Measurements from ENCODE around the gene BDP1. TPM values are rescaled to one million over a fixed set of nuclear protein-coding genes. Genes with fewer than 3 reads are reported as not detected.

BDP1 gene
- total and polyA plus RNA-seq, 2 of the 4 experiments (the other 2 are of a cell fraction), result 5.8 to 14.0 TPM

DNA sequence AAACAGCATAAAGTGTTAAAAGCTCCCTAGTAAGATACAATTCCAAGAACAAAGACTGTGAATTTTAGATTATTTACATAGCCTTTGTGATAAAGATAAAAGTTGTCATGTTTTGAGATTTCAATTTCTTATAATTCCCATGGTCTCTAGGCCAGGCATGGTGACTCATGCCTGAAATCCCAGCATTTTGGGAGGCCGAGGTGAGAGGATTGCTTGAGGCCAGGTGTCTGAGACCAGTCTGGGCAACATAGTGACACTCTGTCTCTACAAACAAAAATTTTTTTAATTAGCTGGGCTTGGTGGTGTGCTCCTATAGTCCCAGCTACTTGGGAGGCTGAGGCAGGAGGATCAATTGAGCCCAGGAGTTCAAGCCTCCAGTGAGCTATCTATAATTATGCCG, 48.1 kb downstream of the BDP1 start:
- Histone ChIP-seq H4K5ac (ENCODE audit: low read depth, low read length) (no peak overlapping the region), H3K56ac (ENCODE audit: extremely low read depth, insufficient read depth, low read length) (no peak overlapping the region), H2BK20ac (ENCODE audit: low read depth, low read length) (no peak overlapping the region), H4K8ac (ENCODE audit: low read depth in 2 of 2, low read length in 2 of 2) (no peak overlapping the region), H3K4me3 (ENCODE audit: insufficient read depth, low read depth, low read length) (no peak overlapping the region), H4K20me1 (ENCODE audit: insufficient read depth, low read length) (no peaks in the 10 kb centered on the region), H2AK9ac (replicated peaks; ENCODE audit: low read depth, low read length, poor library complexity) (no peak overlapping the region), H3K23ac (ENCODE audit: low read depth, low read length) (no peak overlapping the region), H2BK120ac (ENCODE audit: low read depth, low read length) (no peak overlapping the region), H2AFZ (replicated peaks; ENCODE audit: low read length, poor library complexity) (no peak overlapping the region), H3K9me3 (ENCODE audit: control insufficient read depth, insufficient read depth, low read length) (no peaks in the 10 kb centered on the region), H3K9ac (ENCODE audit: low read depth, low read length) (no peak overlapping the region), H3K14ac (replicated peaks; ENCODE audit: low read depth, low read length) (no peak overlapping the region), H3K36me3 (ENCODE audit: control insufficient read depth, insufficient read depth, low read length) (peaks cover 35% of the 10 kb centered on the region), H3K18ac (ENCODE audit: low read depth, low read length) (no peak overlapping the region), H3K4ac (ENCODE audit: low read depth, low read length) (no peak overlapping the region), H3K4me1 (ENCODE audit: control insufficient read depth, insufficient read depth, low read length) (no peaks in the 10 kb centered on the region), H3K27me3 (ENCODE audit: control insufficient read depth, insufficient read depth, low read length) (no peaks in the 10 kb centered on the region), H2AK5ac (ENCODE audit: low read depth, low read length) (no peak overlapping the region), H4K91ac (ENCODE audit: insufficient read depth, low read depth, low read length) (no peak overlapping the region), H3K79me1 (ENCODE audit: low read depth in 1 of 2, low read length in 2 of 2) (peaks cover 3 to 4% of the 10 kb centered on the region in 2 experiments; a peak in 2 of 4 replicates), H3K27ac (ENCODE audit: insufficient read depth, low read length) (no peak overlapping the region), H3K9me1 (ENCODE audit: insufficient read depth, low read length) (no peaks in the 10 kb centered on the region), H3K4me2 (ENCODE audit: low read depth, low read length) (no peak overlapping the region), H2BK5ac (ENCODE audit: low read depth, low read length, poor library complexity, severe bottlenecking) (no peak overlapping the region), H2BK15ac (ENCODE audit: low read depth, low read length) (no peak overlapping the region)
- intact Hi-C loops (cut with micrococcal nuclease), result no loop called here
- CTCF ChIA-PET, result no interaction called here
- dilution Hi-C loops (cut with HindIII; ENCODE audit: low sequenced_read_pairs, unreplicated experiment), result no loop called here
- DNase-seq (no peak), ATAC-seq (ENCODE audit: low read depth) (no peak)
- POLR2A ChIA-PET (ENCODE audit: unreplicated experiment), result no interaction called here
- no CpG with 5 or more reads among the region's 2 CpGs for WGBS, 2 experiments (ENCODE audit: extremely low coverage in 2 of 2, insufficient read length in 1 of 2)
- in situ Hi-C loops (cut with MboI; ENCODE audit: low sequenced_read_pairs), result no loop called here
- no TSS peak for BruUV-seq (replicated peaks)
- TF ChIP-seq, protein P1, sequence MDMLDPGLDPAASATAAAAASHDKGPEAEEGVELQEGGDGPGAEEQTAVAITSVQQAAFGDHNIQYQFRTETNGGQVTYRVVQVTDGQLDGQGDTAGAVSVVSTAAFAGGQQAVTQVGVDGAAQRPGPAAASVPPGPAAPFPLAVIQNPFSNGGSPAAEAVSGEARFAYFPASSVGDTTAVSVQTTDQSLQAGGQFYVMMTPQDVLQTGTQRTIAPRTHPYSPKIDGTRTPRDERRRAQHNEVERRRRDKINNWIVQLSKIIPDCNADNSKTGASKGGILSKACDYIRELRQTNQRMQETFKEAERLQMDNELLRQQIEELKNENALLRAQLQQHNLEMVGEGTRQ (IDR thresholded peaks at IDR 0.05; ENCODE audit: low read depth, low read length), result no peak
- no peak for TF ChIP-seq SMC3 (IDR thresholded peaks at IDR 0.05; ENCODE audit: low read depth, low read length)
- no peak for TF ChIP-seq MAZ (IDR thresholded peaks at IDR 0.05; ENCODE audit: borderline replicate concordance, low read depth, low read length)
- TF ChIP-seq NFE2L2 (IDR thresholded peaks at IDR 0.05; ENCODE audit: low read depth, low read length), result no peak
- TF ChIP-seq RCOR1 (IDR thresholded peaks at IDR 0.05; ENCODE audit: insufficient replicate concordance, low read length), result no peak
- TF ChIP-seq, protein P2, sequence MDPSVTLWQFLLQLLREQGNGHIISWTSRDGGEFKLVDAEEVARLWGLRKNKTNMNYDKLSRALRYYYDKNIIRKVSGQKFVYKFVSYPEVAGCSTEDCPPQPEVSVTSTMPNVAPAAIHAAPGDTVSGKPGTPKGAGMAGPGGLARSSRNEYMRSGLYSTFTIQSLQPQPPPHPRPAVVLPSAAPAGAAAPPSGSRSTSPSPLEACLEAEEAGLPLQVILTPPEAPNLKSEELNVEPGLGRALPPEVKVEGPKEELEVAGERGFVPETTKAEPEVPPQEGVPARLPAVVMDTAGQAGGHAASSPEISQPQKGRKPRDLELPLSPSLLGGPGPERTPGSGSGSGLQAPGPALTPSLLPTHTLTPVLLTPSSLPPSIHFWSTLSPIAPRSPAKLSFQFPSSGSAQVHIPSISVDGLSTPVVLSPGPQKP (IDR thresholded peaks at IDR 0.05; ENCODE audit: borderline replicate concordance, low read depth, low read length), result no peak
- no peak for TF ChIP-seq POLR2A (IDR thresholded peaks at IDR 0.05; ENCODE audit: low read depth, low read length)
- TF ChIP-seq CEBPB (IDR thresholded peaks at IDR 0.05; ENCODE audit: low read depth, low read length), result no peak
- no peak for TF ChIP-seq CHD1 (IDR thresholded peaks at IDR 0.05; ENCODE audit: low read depth, low read length)
- no peak for TF ChIP-seq MXI1 (IDR thresholded peaks at IDR 0.05; ENCODE audit: borderline replicate concordance, low read depth, low read length)
- no peak for TF ChIP-seq MAFK (IDR thresholded peaks at IDR 0.05; ENCODE audit: low read depth, low read length)
- no peak for TF ChIP-seq FOS (IDR thresholded peaks at IDR 0.05; ENCODE audit: low read depth, low read length)
- TF ChIP-seq BHLHE40 (IDR thresholded peaks at IDR 0.05; ENCODE audit: low read depth, low read length), result no peak
- no peak for TF ChIP-seq RAD21 (IDR thresholded peaks at IDR 0.05; ENCODE audit: low read length)
- no peak for TF ChIP-seq RFX5 (IDR thresholded peaks at IDR 0.05; ENCODE audit: low read depth, low read length)
- TF ChIP-seq, protein P3, sequence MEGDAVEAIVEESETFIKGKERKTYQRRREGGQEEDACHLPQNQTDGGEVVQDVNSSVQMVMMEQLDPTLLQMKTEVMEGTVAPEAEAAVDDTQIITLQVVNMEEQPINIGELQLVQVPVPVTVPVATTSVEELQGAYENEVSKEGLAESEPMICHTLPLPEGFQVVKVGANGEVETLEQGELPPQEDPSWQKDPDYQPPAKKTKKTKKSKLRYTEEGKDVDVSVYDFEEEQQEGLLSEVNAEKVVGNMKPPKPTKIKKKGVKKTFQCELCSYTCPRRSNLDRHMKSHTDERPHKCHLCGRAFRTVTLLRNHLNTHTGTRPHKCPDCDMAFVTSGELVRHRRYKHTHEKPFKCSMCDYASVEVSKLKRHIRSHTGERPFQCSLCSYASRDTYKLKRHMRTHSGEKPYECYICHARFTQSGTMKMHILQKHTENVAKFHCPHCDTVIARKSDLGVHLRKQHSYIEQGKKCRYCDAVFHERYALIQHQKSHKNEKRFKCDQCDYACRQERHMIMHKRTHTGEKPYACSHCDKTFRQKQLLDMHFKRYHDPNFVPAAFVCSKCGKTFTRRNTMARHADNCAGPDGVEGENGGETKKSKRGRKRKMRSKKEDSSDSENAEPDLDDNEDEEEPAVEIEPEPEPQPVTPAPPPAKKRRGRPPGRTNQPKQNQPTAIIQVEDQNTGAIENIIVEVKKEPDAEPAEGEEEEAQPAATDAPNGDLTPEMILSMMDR (conservative IDR thresholded peaks at IDR 0.05; ENCODE audit: low read depth, low read length), result no peak

Measured in IMR-90 (cell line).